ENCODE measurements around the gene ZNF12.
"Not testable (repeated sequence)": the region's sequence is repeated elsewhere in the genome, so short reads cannot be mapped to it uniquely, and the experiment has no call there.

The ZNF12 gene

DNA sequence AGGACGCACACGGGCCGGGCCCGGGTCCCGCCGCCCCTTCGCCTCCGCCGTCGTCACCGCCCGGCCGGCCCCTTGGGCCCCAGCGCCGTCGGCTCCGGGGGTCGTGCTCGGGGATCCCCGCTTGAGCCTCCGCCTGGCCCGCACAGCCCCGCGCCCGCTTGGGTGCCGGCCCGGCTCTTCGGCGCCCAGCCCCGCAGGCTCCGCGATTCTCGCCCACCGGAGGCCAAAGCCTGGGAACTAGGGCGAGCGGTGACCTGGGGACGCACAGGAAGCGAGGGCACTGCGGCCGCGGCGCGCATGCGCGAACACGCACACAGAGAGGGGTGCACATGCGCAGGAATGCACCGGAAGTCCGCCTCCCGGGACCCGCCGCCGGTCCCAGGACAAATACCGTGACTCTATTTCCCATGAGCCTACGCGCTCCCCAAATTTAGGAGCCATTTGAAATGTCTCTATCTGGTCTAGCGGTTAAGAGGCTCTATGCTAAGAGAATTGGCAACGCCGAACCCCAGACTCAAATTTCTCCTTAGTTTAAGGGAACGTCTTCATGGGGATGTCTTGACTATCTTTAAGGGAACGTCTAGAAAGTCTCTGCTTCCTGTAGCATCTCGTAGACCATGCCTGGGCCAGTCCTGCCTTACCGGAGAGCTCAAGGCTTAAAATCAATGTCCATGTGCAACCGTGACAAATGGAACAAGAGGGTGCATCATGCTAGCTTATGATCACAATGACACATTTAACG lies at the start of gene ZNF12:
Gene ZNF12 (minus strand): TSS at position 282 of the 742 bp plus-strand sequence. CDS start 1,774 bp downstream, outside the sequence.
- Histone ChIP-seq H3K4me3 (IDR thresholded peaks at IDR 0.05; ENCODE audit: insufficient read depth, low read depth, low read length) (peak within 1 kb of the TSS; percentile 41), H3K4me1 (ENCODE audit: low read depth, poor library complexity, severe bottlenecking) (peaks cover 12% of the 10 kb centered on the region), H4K20me1 (ENCODE audit: insufficient read depth) (no peaks in the 10 kb centered on the region), H3K36me3 (ENCODE audit: insufficient read depth) (peaks cover 19% of the 10 kb centered on the region; the same call in 1 of the 2 replicates), H3K79me2 (ENCODE audit: insufficient read depth, low read depth) (peaks cover 37% of the 10 kb centered on the region), H3K27me3 (ENCODE audit: insufficient read depth, low read depth) (no peaks in the 10 kb centered on the region), H2AFZ (ENCODE audit: low read depth) (peak within 1 kb of the TSS; percentile 89), H3K9ac (peak within 1 kb of the TSS; percentile 88), H3K27ac (peak within 1 kb of the TSS; percentile 66), H3K4me2 (peak within 1 kb of the TSS; percentile 91)
- TF ChIP-seq, protein P1, sequence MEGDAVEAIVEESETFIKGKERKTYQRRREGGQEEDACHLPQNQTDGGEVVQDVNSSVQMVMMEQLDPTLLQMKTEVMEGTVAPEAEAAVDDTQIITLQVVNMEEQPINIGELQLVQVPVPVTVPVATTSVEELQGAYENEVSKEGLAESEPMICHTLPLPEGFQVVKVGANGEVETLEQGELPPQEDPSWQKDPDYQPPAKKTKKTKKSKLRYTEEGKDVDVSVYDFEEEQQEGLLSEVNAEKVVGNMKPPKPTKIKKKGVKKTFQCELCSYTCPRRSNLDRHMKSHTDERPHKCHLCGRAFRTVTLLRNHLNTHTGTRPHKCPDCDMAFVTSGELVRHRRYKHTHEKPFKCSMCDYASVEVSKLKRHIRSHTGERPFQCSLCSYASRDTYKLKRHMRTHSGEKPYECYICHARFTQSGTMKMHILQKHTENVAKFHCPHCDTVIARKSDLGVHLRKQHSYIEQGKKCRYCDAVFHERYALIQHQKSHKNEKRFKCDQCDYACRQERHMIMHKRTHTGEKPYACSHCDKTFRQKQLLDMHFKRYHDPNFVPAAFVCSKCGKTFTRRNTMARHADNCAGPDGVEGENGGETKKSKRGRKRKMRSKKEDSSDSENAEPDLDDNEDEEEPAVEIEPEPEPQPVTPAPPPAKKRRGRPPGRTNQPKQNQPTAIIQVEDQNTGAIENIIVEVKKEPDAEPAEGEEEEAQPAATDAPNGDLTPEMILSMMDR (conservative IDR thresholded peaks at IDR 0.05; ENCODE audit: low read depth, low read length) = no peak

GRCh38 chr7:6753964-6754363 lies 47.2 kb upstream of the ZNF12 start, which contains the start of gene RSPH10B2:
Gene RSPH10B2 (plus strand): TSS chr7:6754103. CDS start chr7:6757678, 3,575 bp downstream.
- not testable (repeated sequence) for H4K20me1 ChIP-seq (ENCODE audit: insufficient read depth); H3K36me3 ChIP-seq (ENCODE audit: insufficient read depth); H3K27ac ChIP-seq; H3K9ac ChIP-seq; H3K4me2 ChIP-seq; H3K27me3 ChIP-seq (ENCODE audit: insufficient read depth, low read depth); H3K4me3 ChIP-seq (IDR thresholded peaks at IDR 0.05; ENCODE audit: insufficient read depth, low read depth, low read length); H2AFZ ChIP-seq (ENCODE audit: low read depth); H3K4me1 ChIP-seq (ENCODE audit: low read depth, poor library complexity, severe bottlenecking); H3K79me2 ChIP-seq (ENCODE audit: insufficient read depth, low read depth)

DNA sequence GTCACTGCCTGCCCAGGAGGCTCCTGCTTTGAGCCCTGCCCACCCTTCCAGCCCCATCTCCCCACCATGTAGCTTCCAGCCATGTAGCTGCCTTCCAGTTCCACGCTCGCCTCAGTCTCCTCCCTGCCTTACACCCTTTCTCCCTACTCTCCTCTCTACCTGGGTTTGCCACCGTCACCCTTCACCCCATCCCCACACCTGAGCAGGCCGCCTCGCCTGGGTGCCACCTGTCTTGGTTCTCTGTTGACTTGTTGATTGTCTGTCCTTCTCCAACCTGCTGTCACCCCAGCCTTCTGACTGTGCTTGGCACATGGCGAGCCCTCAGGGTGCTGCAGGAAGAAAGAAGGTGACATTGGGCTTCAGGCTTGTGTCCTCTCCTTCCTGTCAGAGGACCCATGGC lies 43.4 kb upstream of the ZNF12 start:
- H2AFZ ChIP-seq (ENCODE audit: low read depth); H3K27me3 ChIP-seq (ENCODE audit: insufficient read depth, low read depth); H3K36me3 ChIP-seq (ENCODE audit: insufficient read depth); H4K20me1 ChIP-seq (ENCODE audit: insufficient read depth); H3K4me3 ChIP-seq (IDR thresholded peaks at IDR 0.05; ENCODE audit: insufficient read depth, low read depth, low read length); H3K4me1 ChIP-seq (ENCODE audit: low read depth, poor library complexity, severe bottlenecking); H3K79me2 ChIP-seq (ENCODE audit: insufficient read depth, low read depth); H3K4me2 ChIP-seq; H3K27ac ChIP-seq; H3K9ac ChIP-seq: not testable (repeated sequence)

DNA sequence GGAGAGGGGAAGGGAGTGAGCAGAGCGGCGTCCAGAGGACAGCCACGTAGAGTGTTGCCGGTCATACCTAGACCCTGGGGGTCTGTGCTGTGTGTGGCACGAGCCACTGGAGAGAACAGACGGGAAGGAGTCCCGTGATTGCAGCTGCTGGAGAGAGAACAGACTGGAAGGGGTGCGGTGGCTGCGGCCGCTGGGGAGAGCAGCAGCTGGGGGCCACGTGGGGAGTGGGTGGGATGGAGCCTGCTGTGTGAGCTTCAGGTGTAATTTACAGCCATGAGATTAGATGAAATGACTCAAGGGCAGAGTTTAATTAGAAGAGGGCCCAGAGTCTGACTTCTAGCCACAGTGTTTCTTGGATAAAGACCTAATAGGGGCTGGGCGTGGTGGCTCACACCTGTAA lies 42.6 kb upstream of the ZNF12 start:
- not testable (repeated sequence) for H4K20me1 ChIP-seq (ENCODE audit: insufficient read depth); H3K9ac ChIP-seq; H3K27ac ChIP-seq; H3K4me2 ChIP-seq; H3K27me3 ChIP-seq (ENCODE audit: insufficient read depth, low read depth); H3K4me3 ChIP-seq (IDR thresholded peaks at IDR 0.05; ENCODE audit: insufficient read depth, low read depth, low read length); H3K4me1 ChIP-seq (ENCODE audit: low read depth, poor library complexity, severe bottlenecking); H3K36me3 ChIP-seq (ENCODE audit: insufficient read depth); H3K79me2 ChIP-seq (ENCODE audit: insufficient read depth, low read depth); H2AFZ ChIP-seq (ENCODE audit: low read depth)

DNA sequence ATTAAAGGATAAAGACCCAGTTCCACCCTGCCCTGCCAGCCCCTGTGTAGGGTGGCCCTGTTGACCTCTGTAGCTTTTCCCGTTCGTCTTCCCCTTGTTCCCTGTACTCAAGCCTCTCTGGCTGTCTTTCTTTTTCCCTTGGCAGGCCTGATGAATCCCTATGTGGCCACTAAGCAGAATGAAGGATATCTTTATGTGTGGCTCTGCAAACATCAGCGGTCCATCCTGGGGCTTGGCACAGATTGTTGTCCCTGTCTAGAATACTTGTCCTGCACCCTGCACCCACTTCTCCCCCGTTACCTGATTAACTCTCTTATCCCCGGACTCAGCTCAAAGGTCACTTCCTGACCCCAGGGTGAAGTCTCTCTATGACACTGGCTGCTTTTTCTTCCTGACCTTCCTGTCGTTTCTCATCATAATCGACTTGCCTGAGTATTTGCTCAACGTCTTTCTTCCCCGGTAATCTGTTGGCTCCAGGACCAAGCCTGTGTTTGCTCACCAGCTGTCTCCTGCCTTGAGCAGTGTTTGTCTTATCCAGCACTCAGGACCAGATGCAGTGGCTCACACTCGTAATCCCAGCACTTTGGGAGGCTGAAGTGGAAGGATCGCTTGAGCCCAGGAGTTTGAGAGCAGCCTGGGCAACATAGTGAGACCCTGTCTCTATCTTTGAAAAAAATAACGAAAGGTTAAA lies 37.8 kb upstream of the ZNF12 start:
- H3K4me1 ChIP-seq (ENCODE audit: low read depth, poor library complexity, severe bottlenecking); H3K4me3 ChIP-seq (IDR thresholded peaks at IDR 0.05; ENCODE audit: insufficient read depth, low read depth, low read length); H4K20me1 ChIP-seq (ENCODE audit: insufficient read depth); H3K4me2 ChIP-seq; H2AFZ ChIP-seq (ENCODE audit: low read depth); H3K9ac ChIP-seq; H3K27me3 ChIP-seq (ENCODE audit: insufficient read depth, low read depth); H3K36me3 ChIP-seq (ENCODE audit: insufficient read depth); H3K79me2 ChIP-seq (ENCODE audit: insufficient read depth, low read depth); H3K27ac ChIP-seq: not testable (repeated sequence)

- H3K4me2 ChIP-seq; H3K4me3 ChIP-seq (IDR thresholded peaks at IDR 0.05; ENCODE audit: insufficient read depth, low read depth, low read length); H2AFZ ChIP-seq (ENCODE audit: low read depth); H3K4me1 ChIP-seq (ENCODE audit: low read depth, poor library complexity, severe bottlenecking); H3K79me2 ChIP-seq (ENCODE audit: insufficient read depth, low read depth); H3K36me3 ChIP-seq (ENCODE audit: insufficient read depth); H3K27me3 ChIP-seq (ENCODE audit: insufficient read depth, low read depth); H3K9ac ChIP-seq; H4K20me1 ChIP-seq (ENCODE audit: insufficient read depth); H3K27ac ChIP-seq: not testable (repeated sequence)
Observed at GRCh38 chr7:6738415-6738814, 31.7 kb upstream of the ZNF12 start.
